HUES64 (cell line): Measurements from ENCODE around the gene ETNK1.
"Not testable (repeated sequence)": the region's sequence is repeated elsewhere in the genome, so short reads cannot be mapped to it uniquely, and the experiment has no call there.

Experiments used
- H3K27ac ChIP-seq: 2 replicates; pipeline ENCODE4 v1.7.0; 2013; ENCODE audit warnings: low read depth, low read length, inconsistent platforms
- H3K27me3 ChIP-seq: 2 replicates; pipeline ENCODE4 v1.6.1; 2013; ENCODE audit warnings: mild to moderate bottlenecking, low read length; ENCODE audit not compliant: insufficient read depth
- H3K36me3 ChIP-seq: 2 replicates; pipeline ENCODE4 v1.6.1; 2013; ENCODE audit warnings: mild to moderate bottlenecking, low read length; ENCODE audit not compliant: insufficient read depth
- H3K4me1 ChIP-seq: 2 replicates; pipeline ENCODE4 v1.6.1; 2013; ENCODE audit warnings: mild to moderate bottlenecking, low read length, moderate library complexity; ENCODE audit not compliant: insufficient read depth
- H3K4me3 ChIP-seq: 2 replicates; pipeline ENCODE4 v1.5.1; 2013; ENCODE audit warnings: mild to moderate bottlenecking, low read length, moderate library complexity
- H3K9ac ChIP-seq: 2 replicates; pipeline ENCODE4 v1.6.1; 2013; ENCODE audit warnings: mild to moderate bottlenecking, low read depth, low read length
- H3K9me3 ChIP-seq: 2 replicates; pipeline ENCODE4 v1.6.1; 2013; ENCODE audit warnings: low read depth, low read length; ENCODE audit not compliant: insufficient read depth
- WGBS: fragments of 150-250, 120-280 bp; methylation state at CpG from one replicate; pipeline ENCODE4 v1.1.7; 2013; ENCODE audit warnings: missing lambda C conversion rate; 5-methylcytosine and 5-hydroxymethylcytosine counted together

ETNK1 gene

GRCh38 chr12:22689876-22690275, 64.9 kb downstream of the ETNK1 start:
- WGBS: 95% methylated on average over 2 of the region's 2 CpGs
- H3K27ac ChIP-seq: no peak overlapping the region
- no peaks in the 10 kb centered on the region for H3K4me1 ChIP-seq
- H3K9ac ChIP-seq: no peak overlapping the region
- H3K9me3 ChIP-seq: peaks cover 19% of the 10 kb centered on the region
- H3K4me3 ChIP-seq: no peak overlapping the region
- peaks cover 22% of the 10 kb centered on the region for H3K36me3 ChIP-seq
- H3K27me3 ChIP-seq: no peaks in the 10 kb centered on the region

GRCh38 chr12:22691319-22691718, 66.3 kb downstream of the ETNK1 start:
- H3K4me3 ChIP-seq: no peak overlapping the region
- no CpG with 5 or more reads among the region's 2 CpGs for WGBS
- H3K9me3 ChIP-seq: peaks cover 22% of the 10 kb centered on the region
- H3K4me1 ChIP-seq: no peaks in the 10 kb centered on the region
- no peak overlapping the region for H3K9ac ChIP-seq
- peaks cover 8% of the 10 kb centered on the region; the same call in 1 of the 2 replicates for H3K36me3 ChIP-seq
- no peak overlapping the region for H3K27ac ChIP-seq
- H3K27me3 ChIP-seq: no peaks in the 10 kb centered on the region

DNA sequence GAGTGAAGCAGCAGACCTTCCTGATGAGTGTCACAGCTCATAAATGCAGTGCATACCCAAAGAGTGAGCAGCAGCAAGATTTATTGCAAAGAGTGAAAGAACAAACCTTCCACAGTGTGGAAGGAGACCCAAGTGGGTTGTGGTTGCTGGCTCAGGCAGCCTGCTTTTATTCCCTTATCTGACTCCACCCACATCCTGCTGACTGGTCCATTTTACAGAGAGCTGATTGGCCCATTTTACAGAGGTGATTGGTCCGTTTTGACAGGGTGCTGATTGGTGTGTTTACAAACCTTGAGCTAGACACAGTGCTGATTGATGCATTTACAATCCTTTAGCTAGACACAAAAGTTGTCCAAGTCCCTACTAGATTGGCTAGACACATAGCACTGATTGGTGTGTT, 67.5 kb downstream of the ETNK1 start:
- not testable (repeated sequence) for H3K36me3 ChIP-seq, H3K4me3 ChIP-seq, H3K4me1 ChIP-seq, H3K27ac ChIP-seq, H3K9ac ChIP-seq, H3K27me3 ChIP-seq
- WGBS: 93% methylated on average over 1 of the region's 1 CpG
- peaks cover 22% of the 10 kb centered on the region for H3K9me3 ChIP-seq

DNA sequence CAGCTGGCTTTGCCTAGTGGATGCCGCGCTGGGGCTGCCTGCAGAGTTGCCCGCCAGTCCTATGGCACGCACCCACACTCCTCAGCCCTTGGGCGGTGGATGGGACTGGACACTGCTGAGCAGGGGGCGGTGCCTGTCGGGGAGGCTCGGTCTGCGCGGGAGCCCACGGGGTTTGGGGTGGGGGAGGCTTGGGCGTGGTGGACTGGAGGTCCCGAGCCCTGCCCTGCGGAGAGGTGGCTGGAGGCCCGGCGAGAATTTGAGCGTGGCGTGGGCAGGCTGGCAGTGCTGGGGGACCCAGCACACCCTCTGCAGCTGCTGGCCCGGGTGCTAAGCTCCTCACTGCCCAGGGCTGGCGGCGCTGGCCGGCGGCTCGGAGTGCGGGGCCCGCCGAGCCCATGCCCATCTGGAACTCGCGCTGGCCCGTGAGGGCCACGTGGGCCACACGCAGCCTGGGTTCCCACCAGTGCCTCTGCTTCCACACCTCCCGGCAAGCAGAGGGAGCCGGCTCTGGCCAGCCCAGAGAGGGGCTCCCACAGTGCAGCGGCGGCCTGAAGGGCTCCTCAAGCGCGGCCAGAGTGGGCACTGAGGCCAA, 68.1 kb downstream of the ETNK1 start:
- peaks cover 15% of the 10 kb centered on the region for H3K4me1 ChIP-seq
- H3K4me3 ChIP-seq: no peak overlapping the region
- H3K27ac ChIP-seq: no peak overlapping the region
- no peaks in the 10 kb centered on the region for H3K27me3 ChIP-seq
- peaks cover 22% of the 10 kb centered on the region for H3K9me3 ChIP-seq
- WGBS: 91% methylated on average over 38 of the region's 38 CpGs
- H3K9ac ChIP-seq: no peak overlapping the region
- H3K36me3 ChIP-seq: 0 out of 2 replicates have a peak, but pooled peaks cover 3% of the 10 kb centered on the region

GRCh38 chr12:22698576-22698975, 73.6 kb downstream of the ETNK1 start:
- Histone ChIP-seq H3K9ac (no peak overlapping the region), H3K4me1 (peaks cover 29% of the 10 kb centered on the region), H3K4me3 (no peak overlapping the region), H3K27ac (no peak overlapping the region; the same call in 1 of the 2 replicates), H3K36me3 (no peaks in the 10 kb centered on the region), H3K9me3 (peaks cover 12% of the 10 kb centered on the region), H3K27me3 (no peaks in the 10 kb centered on the region)
- WGBS: 92% methylated on average over 3 of the region's 3 CpGs

DNA sequence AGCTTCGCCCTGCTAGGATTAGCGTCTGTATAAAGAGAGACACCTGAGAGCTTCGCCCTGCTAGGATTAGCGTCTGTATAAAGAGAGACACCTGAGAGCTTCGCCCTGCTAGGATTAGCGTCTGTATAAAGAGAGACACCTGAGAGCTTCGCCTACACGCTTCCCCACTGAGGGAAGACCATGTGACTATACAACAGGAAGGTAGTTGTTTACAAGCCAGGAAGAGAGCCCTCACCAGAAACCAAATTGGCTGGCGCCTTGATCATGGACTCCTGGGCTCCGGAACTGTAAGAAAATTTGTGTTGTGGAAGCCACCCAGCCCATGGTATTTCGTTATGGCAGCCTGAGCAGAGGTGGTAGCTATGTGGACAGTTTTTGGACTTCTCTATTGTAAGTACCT, 74.7 kb downstream of the ETNK1 start:
- WGBS: 81% methylated on average over 8 of the region's 11 CpGs
- H3K27ac ChIP-seq: peak overlapping the region; percentile 50; the same call in 1 of the 2 replicates
- H3K4me1 ChIP-seq: peaks cover 29% of the 10 kb centered on the region
- not testable (repeated sequence) for H3K36me3 ChIP-seq, H3K27me3 ChIP-seq, H3K9me3 ChIP-seq, H3K9ac ChIP-seq
- peak overlapping the region; percentile 36; the same call in 1 of the 2 replicates for H3K4me3 ChIP-seq

GRCh38 chr12:22700106-22700505, 75.1 kb downstream of the ETNK1 start:
- H3K27ac ChIP-seq: peak overlapping the region; percentile 50; the same call in 1 of the 2 replicates
- H3K4me3 ChIP-seq: peak overlapping the region; percentile 36; the same call in 1 of the 2 replicates
- no peak overlapping the region for H3K9ac ChIP-seq
- H3K36me3 ChIP-seq: no peaks in the 10 kb centered on the region
- 0 out of 2 replicates have a peak, but pooled peaks cover 3% of the 10 kb centered on the region for H3K9me3 ChIP-seq
- WGBS: 91% methylated on average over 1 of the region's 1 CpG
- no peaks in the 10 kb centered on the region for H3K27me3 ChIP-seq
- H3K4me1 ChIP-seq: peaks cover 29% of the 10 kb centered on the region

GRCh38 chr12:22701216-22701809, 76.3 kb downstream of the ETNK1 start:
- H3K9me3 ChIP-seq, H3K27ac ChIP-seq, H3K9ac ChIP-seq, H3K36me3 ChIP-seq, H3K27me3 ChIP-seq: not testable (repeated sequence)
- H3K4me3 ChIP-seq: peak overlapping the region; percentile 36
- peaks cover 29% of the 10 kb centered on the region for H3K4me1 ChIP-seq
- WGBS: 84% methylated on average over 3 of the region's 7 CpGs

DNA sequence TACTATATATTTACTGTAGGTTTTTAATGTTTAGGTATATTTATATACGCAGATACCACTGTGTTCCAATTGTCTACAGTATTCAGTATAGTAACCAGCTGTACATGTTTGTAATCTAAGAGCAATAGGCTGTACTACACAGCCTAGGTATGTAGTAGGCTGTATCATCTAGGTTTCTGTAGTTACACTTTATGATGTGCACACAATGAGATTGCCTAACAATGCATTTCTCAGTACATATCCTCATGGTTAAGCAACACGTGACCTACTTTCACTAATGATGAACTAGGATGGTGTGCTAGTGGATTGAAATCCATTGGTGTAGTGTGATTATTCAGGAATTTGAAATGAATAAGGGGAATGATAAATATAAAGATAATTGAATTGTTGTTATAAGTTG, 77.7 kb downstream of the ETNK1 start:
- no peaks in the 10 kb centered on the region for H3K36me3 ChIP-seq
- no peak overlapping the region for H3K4me3 ChIP-seq

GRCh38 chr12:22709292-22709691, 84.3 kb downstream of the ETNK1 start:
- no peak overlapping the region for H3K9ac ChIP-seq
- H3K27ac ChIP-seq: no peak overlapping the region
- H3K9me3 ChIP-seq: no peaks in the 10 kb centered on the region
- WGBS: 45% methylated on average over 4 of the region's 5 CpGs
- no peaks in the 10 kb centered on the region for H3K36me3 ChIP-seq
- no peaks in the 10 kb centered on the region for H3K27me3 ChIP-seq
- no peak overlapping the region for H3K4me3 ChIP-seq
- H3K4me1 ChIP-seq: no peaks in the 10 kb centered on the region

More for the DNA sequence above, 77.7 kb downstream of the ETNK1 start:
- WGBS: 94% methylated on average over 1 of the region's 2 CpGs
- Histone ChIP-seq H3K9me3 (no peaks in the 10 kb centered on the region), H3K4me1 (peaks cover 17% of the 10 kb centered on the region), H3K9ac (no peak overlapping the region), H3K27ac (no peak overlapping the region), H3K27me3 (no peaks in the 10 kb centered on the region)

GRCh38 chr12:22712083-22712482, 87.1 kb downstream of the ETNK1 start:
- Histone ChIP-seq H3K36me3 (no peaks in the 10 kb centered on the region), H3K27me3 (no peaks in the 10 kb centered on the region)
- 88% methylated on average over 7 of the region's 7 CpGs for WGBS

More at GRCh38 chr12:22712083-22712482, 87.1 kb downstream of the ETNK1 start:
- Histone ChIP-seq H3K4me3 (no peak overlapping the region), H3K9ac (no peak overlapping the region), H3K4me1 (no peaks in the 10 kb centered on the region), H3K27ac (no peak overlapping the region), H3K9me3 (no peaks in the 10 kb centered on the region)
